SW 1271 (cell line): ENCODE results near the gene LILRB3.
A peak's percentile ranks its signal among the peaks of the same experiment; 100 is the strongest.
"Not testable (repeated sequence)": the region's sequence is repeated elsewhere in the genome, so short reads cannot be mapped to it uniquely, and the experiment has no call there.

ENCODE experiments used
- DNase-seq, 2 experiments: peaks; one replicate each; lab custom pipeline; 2025; lab: John Stamatoyannopoulos, UW

LILRB3 gene

GRCh38 chr19:54189735-54190502, 32.9 kb downstream of the LILRB3 start:
- peak; percentile 98 to 99 for DNase-seq

- DNase-seq: no peak
Observed at GRCh38 chr19:54189145-54189734, 33.6 kb downstream of the LILRB3 start, which contains the start of gene MBOAT7. Gene MBOAT7 (minus strand): TSS chr19:54189580. CDS start chr19:54188508, 1,072 bp downstream.

DNA sequence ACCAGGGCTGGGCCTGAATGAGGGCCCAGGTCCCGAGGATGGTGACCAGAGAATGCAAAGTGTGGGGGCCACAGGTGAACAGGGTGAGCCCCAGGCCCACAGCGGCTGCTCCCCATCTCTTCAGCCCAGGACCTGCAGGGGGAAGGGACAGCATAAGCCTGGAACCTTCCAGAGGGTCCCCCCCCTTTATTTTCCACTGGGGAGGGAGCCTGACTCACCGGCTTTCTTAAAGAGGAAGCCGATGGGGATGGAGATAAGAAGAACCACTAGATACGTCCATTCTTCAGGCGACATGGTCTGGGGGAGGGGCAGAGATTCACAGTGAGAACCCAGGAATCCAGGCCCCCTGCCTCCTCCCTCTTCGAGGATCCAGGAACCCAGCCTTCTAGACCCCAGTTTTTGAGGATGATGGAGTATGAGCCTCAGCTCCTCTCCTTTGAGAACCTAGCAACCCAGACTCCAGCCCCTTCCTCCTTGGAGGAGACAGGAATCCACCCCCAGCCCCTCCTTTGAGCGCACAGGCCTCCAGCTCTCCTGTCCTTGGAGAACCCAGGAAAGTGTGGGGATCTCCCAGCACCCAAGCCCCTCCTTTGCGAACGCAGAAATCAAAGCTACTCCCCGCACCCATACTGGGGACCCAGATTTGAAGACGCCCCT, 34.5 kb downstream of the LILRB3 start:
- DNase-seq: peak in 1 of 2 experiments; percentile 13

DNA sequence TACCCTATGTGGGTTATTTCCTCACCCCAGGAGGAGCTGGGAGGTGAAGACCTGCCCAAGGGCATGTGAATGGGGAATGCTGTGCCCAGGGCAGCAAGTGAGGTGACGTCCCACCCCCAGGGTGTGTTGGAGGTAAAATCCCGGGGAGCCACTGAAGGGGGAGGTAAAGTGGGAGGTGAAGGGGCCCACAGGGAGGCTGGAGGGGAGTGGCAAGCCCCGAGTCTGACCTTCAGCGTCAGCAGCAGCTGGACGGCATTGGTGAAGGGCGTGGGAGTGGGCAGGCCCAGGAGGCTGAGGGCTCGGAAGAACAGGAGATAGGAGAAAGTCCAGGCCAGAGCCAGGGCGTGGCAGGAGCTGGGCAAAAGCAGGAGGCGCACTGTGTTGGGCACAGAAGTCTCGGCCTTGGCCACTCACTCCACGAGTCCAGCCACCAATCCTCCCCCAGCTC, 35.8 kb downstream of the LILRB3 start:
- DNase-seq: no peak

- no peak for DNase-seq
Observed at GRCh38 chr19:54186351-54186750, 36.5 kb downstream of the LILRB3 start.

DNA sequence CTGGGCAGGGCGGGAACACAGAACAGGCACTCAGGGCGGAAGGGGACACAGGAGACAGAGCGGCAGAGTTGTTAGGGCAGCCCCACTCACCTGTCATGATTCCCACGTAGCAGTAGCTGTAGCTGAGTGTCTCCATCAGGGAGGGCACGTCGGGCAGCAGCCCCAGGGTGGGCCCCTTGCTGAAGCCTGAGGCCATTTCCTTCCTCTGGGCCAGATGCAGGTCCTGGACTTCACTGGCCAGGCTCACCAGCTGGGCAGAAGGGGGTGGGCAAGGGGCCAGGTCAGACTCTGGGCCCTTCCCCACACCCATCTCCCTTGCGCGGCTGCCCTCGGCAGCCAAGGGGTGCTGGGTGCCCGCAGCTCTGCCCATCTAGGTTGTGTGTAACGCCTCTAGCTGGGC, 39.4 kb downstream of the LILRB3 start:
- DNase-seq: no peak

- not testable (repeated sequence) for DNase-seq
Observed at GRCh38 chr19:54181894-54182293, 40.9 kb downstream of the LILRB3 start.

DNA sequence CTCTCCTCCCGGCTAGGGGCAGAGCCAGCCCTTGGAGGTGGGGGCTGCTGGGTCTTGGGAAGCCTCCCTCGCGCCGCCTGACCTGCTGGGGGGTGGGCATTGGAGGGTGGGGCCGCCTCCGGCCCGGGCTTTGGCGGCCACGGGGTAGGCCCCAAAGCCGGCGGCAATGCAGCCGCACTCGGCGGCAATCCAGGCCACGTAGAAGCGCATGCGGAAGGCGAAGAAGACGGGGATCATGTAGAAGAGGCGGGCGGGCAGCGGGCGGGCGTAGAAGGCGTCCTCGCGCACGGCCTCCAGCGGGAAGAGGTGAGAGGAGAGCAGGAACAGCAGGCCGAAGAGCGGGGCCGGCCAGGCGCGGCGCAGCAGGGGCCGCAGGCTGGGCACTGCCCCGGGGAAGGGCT, 42.1 kb downstream of the LILRB3 start:
- no peak for DNase-seq

GRCh38 chr19:54179921-54180461, 42.8 kb downstream of the LILRB3 start:
- DNase-seq: peak; percentile 37 to 76

GRCh38 chr19:54179262-54179852, 43.5 kb downstream of the LILRB3 start:
- DNase-seq: no peak

GRCh38 chr19:54178581-54179261, 44.1 kb downstream of the LILRB3 start:
- no peak for DNase-seq

- no peak for DNase-seq
Observed at GRCh38 chr19:54173951-54174834, 48.6 kb downstream of the LILRB3 start.

DNA sequence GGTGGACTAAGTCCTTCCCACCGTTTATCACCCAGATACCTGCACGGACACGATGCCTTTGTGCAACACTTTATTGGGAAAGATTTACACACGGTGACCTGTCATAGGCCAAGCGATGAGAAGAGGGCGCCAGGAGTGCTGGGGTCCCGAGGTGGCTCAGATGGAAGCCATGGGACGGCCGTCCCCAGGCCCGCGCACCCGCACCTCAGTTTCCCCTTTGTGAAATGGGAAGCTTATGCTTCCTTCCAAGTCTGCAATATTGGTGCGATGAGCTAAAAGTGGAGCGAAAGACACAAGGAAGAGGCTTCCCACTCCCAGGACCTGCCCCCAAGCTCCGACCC, 49.5 kb downstream of the LILRB3 start:
- DNase-seq: no peak

DNA sequence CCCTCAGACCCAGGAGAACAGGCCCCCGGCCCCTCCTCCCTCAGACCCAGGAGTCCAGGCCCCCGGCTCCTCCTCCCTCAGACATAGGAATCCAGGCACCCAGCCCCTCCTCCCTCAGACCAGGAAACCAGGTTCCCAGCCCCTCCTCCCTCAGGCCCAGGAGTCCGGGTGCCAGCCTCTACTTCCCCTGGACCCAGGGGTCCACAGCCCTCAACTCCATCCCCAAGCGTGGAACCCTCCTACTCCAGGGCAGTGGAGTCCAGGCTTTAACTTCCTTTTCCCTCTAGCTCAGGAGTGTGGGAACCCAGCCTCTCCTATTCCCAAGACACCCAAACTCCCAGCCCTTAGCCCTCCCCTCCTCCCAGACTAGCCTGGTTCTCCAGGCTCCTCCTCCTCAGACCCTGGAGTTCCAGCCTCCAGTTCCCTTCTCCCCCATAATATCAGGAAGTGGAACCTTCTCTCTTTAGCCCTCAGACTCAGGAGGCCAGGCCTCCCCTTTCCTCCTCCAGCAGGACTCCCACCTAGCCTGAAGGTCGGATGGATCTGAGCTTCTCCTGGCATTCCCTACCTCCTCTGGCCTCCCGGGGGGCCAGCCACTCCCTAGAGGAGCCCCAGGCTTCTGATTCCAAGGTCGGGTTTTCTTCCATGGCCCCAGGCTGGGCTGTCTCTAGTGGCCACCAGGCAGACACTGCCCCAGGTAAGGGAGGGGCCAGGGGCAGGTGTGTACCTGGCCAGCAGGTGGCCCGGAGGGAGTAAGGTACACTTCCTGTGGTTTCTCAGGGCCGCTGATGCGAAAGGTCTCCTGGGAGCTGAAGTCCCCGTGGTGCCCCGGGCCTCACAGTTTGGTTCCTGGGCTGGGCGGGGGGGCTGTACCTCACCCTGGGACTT, 50.1 kb downstream of the LILRB3 start, which contains the start of gene TMC4:
TSS of gene TMC4 (minus strand) at position 690 of the 888 bp plus-strand sequence. CDS start at position 647, 43 bp downstream.
- peak in 1 of 2 experiments; percentile 17 for DNase-seq

- DNase-seq: not testable (repeated sequence)
Observed at GRCh38 chr19:54171736-54172431, 50.9 kb downstream of the LILRB3 start.

- no peak for DNase-seq
Observed at GRCh38 chr19:54169149-54169740, 53.6 kb downstream of the LILRB3 start.

DNA sequence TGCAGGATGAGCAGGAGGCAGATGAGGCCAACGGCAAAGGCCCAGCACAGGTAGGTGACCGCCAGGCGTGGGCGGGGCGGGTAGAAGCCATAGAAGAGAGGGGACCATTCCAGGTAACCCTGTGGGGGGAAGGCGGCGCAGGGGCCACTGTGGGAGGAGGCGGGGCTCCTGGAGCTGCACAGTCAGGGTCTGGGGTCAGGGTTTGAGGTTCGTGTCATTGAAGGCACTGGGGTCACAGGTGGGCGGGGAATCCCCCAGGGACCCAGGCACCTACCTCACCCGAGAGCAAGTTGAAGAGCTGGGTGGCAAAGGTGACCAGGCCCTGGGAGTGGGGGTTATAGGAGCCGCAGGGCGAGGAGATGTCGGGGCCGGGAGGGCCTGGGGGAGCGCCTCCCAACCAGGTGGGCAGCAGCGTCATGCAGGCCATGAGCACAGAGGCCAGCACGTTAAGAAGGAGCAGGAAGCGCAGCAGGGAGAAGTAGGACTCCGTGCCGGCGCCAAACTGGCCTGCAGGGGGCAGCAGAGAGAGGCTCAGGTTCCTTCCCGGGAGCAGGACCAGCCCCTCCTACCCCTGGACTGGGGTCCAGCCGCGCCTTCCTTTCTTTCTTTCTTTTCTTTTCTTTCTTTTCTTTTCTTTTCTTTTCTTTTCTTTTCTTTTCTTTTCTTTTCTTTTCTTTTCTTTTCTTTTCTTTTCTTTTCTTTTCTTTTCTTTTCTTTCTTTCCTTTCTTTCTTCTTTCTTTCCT, 54.5 kb downstream of the LILRB3 start:
- DNase-seq: peak in 1 of 2 experiments; percentile 78
